ENCODE measurements around the gene LRRC8C. TPM values are rescaled to one million over a fixed set of nuclear protein-coding genes. Genes with fewer than 3 reads are reported as not detected.

The LRRC8C gene
- total and polyA plus RNA-seq, 2 experiments from 2014 or later: 0.70 to 1.5 TPM

- H3K9me3 ChIP-seq (ENCODE audit: low read depth): no peaks in the 10 kb centered on the region
- no peak overlapping the region for H2AFZ ChIP-seq
- no peaks in the 10 kb centered on the region for H4K20me1 ChIP-seq (ENCODE audit: insufficient read depth, poor library complexity, severe bottlenecking)
- no peak overlapping the region for H3K4me2 ChIP-seq
- WGBS (ENCODE audit: low lambda C conversion rate, missing lambda C conversion rate): 68% methylated on average over 6 of the region's 6 CpGs
- no peaks in the 10 kb centered on the region for H3K79me2 ChIP-seq
- no peaks in the 10 kb centered on the region for H3K36me3 ChIP-seq (replicated peaks; ENCODE audit: insufficient read depth, low read depth)
- no peaks in the 10 kb centered on the region for H3K9me2 ChIP-seq (replicated peaks; ENCODE audit: insufficient read depth)
- TF ChIP-seq EZH2 (IDR thresholded peaks at IDR 0.05; ENCODE audit: borderline replicate concordance): no peak
- no peak for TF ChIP-seq EZH2phosphoT487 (IDR thresholded peaks at IDR 0.05; ENCODE audit: low read depth, severe bottlenecking, unreplicated experiment)
- TF ChIP-seq CTCF (IDR thresholded peaks at IDR 0.05; ENCODE audit: poor library complexity): no peak
- DNase-seq (ENCODE audit: low spot score): no peak
- H3K4me1 ChIP-seq (ENCODE audit: insufficient read depth): no peaks in the 10 kb centered on the region
- H3K27ac ChIP-seq: no peak overlapping the region
- no peaks in the 10 kb centered on the region for H3K27me3 ChIP-seq
- no peak overlapping the region for H3K4me3 ChIP-seq
Observed at GRCh38 chr1:89602871-89603404, 30.0 kb upstream of the LRRC8C start.

- Histone ChIP-seq H3K9me2 (replicated peaks; ENCODE audit: insufficient read depth) (no peaks in the 10 kb centered on the region), H3K9me3 (ENCODE audit: low read depth) (no peaks in the 10 kb centered on the region), H3K27me3 (no peaks in the 10 kb centered on the region), H4K20me1 (ENCODE audit: insufficient read depth, poor library complexity, severe bottlenecking) (no peaks in the 10 kb centered on the region), H2AFZ (no peak overlapping the region), H3K36me3 (replicated peaks; ENCODE audit: insufficient read depth, low read depth) (no peaks in the 10 kb centered on the region), H3K79me2 (no peaks in the 10 kb centered on the region), H3K4me2 (no peak overlapping the region), H3K4me3 (no peak overlapping the region), H3K4me1 (ENCODE audit: insufficient read depth) (no peaks in the 10 kb centered on the region), H3K27ac (no peak overlapping the region)
- no peak for TF ChIP-seq EZH2 (IDR thresholded peaks at IDR 0.05; ENCODE audit: borderline replicate concordance)
- no peak for DNase-seq (ENCODE audit: low spot score)
- WGBS (ENCODE audit: low lambda C conversion rate, missing lambda C conversion rate): 73% methylated on average over 4 of the region's 4 CpGs
Observed at GRCh38 chr1:89603651-89604413, 29.1 kb upstream of the LRRC8C start.

- WGBS (ENCODE audit: low lambda C conversion rate, missing lambda C conversion rate): 89% methylated on average over 3 of the region's 3 CpGs
- TF ChIP-seq CTCF (IDR thresholded peaks at IDR 0.05; ENCODE audit: poor library complexity) (no peak), EZH2 (IDR thresholded peaks at IDR 0.05; ENCODE audit: borderline replicate concordance) (no peak), EZH2phosphoT487 (IDR thresholded peaks at IDR 0.05; ENCODE audit: low read depth, severe bottlenecking, unreplicated experiment) (no peak)
Observed at GRCh38 chr1:89604414-89604735, 28.5 kb upstream of the LRRC8C start.

GRCh38 chr1:89605692-89606091 lies 27.2 kb upstream of the LRRC8C start:
- TF ChIP-seq CTCF (IDR thresholded peaks at IDR 0.05; ENCODE audit: poor library complexity) (no peak), EZH2 (IDR thresholded peaks at IDR 0.05; ENCODE audit: borderline replicate concordance) (no peak), EZH2phosphoT487 (IDR thresholded peaks at IDR 0.05; ENCODE audit: low read depth, severe bottlenecking, unreplicated experiment) (no peak)
- Histone ChIP-seq H3K4me1 (ENCODE audit: insufficient read depth) (no peaks in the 10 kb centered on the region), H2AFZ (no peak overlapping the region), H3K9me3 (ENCODE audit: low read depth) (no peaks in the 10 kb centered on the region), H4K20me1 (ENCODE audit: insufficient read depth, poor library complexity, severe bottlenecking) (no peaks in the 10 kb centered on the region), H3K27me3 (no peaks in the 10 kb centered on the region), H3K27ac (no peak overlapping the region), H3K36me3 (replicated peaks; ENCODE audit: insufficient read depth, low read depth) (no peaks in the 10 kb centered on the region), H3K4me3 (no peak overlapping the region), H3K79me2 (no peaks in the 10 kb centered on the region), H3K9me2 (replicated peaks; ENCODE audit: insufficient read depth) (no peaks in the 10 kb centered on the region), H3K4me2 (no peak overlapping the region)
- WGBS (ENCODE audit: low lambda C conversion rate, missing lambda C conversion rate): 82% methylated on average over 2 of the region's 2 CpGs
- DNase-seq (ENCODE audit: low spot score): no peak

More at GRCh38 chr1:89604414-89604735, 28.5 kb upstream of the LRRC8C start:
- DNase-seq (ENCODE audit: low spot score): no peak
- no peak overlapping the region for H3K4me3 ChIP-seq
- no peak overlapping the region for H3K27ac ChIP-seq
- H3K27me3 ChIP-seq: no peaks in the 10 kb centered on the region
- H2AFZ ChIP-seq: no peak overlapping the region
- H4K20me1 ChIP-seq (ENCODE audit: insufficient read depth, poor library complexity, severe bottlenecking): no peaks in the 10 kb centered on the region
- H3K79me2 ChIP-seq: no peaks in the 10 kb centered on the region
- no peaks in the 10 kb centered on the region for H3K36me3 ChIP-seq (replicated peaks; ENCODE audit: insufficient read depth, low read depth)
- H3K4me1 ChIP-seq (ENCODE audit: insufficient read depth): no peaks in the 10 kb centered on the region
- no peak overlapping the region for H3K4me2 ChIP-seq
- no peaks in the 10 kb centered on the region for H3K9me3 ChIP-seq (ENCODE audit: low read depth)
- H3K9me2 ChIP-seq (replicated peaks; ENCODE audit: insufficient read depth): no peaks in the 10 kb centered on the region

Measured in hepatocyte (in vitro differentiated cells).